GM23338 (cell line): ENCODE results near the gene EPHB2. TPM values are rescaled to one million over a fixed set of nuclear protein-coding genes. Genes with fewer than 3 reads are reported as not detected.

Source experiments
- ATAC-seq: fragments of 200-7000 bp; cut with Tn5 transposase; 3 replicates; pipeline ENCODE4 v1.9.1; 2020
- DNase-seq: peaks from one replicate; pipeline ENCODE4 v3.0.0-alpha.2; 2015; ENCODE audit warnings: low spot score
- H2AFZ ChIP-seq: fragments of 200-600 bp; sonication (generic); 2 replicates; pipeline ENCODE4 v1.8.0; 2016; ENCODE audit warnings: antibody characterized with exemption, mild to moderate bottlenecking, moderate library complexity
- H3F3A ChIP-seq: fragments of 200-600 bp; sonication (generic); replicated peaks from 2 replicates; pipeline ENCODE4 v1.8.0; 2017; ENCODE audit warnings: antibody characterized with exemption, mixed run types, low read depth
- H3K27ac ChIP-seq: fragments of 200-600 bp; sonication (generic); 2 replicates; pipeline ENCODE4 v1.6.1; 2016; ENCODE audit warnings: low read depth
- H3K27me3 ChIP-seq: fragments of 200-600 bp; sonication (generic); 2 replicates; pipeline ENCODE4 v1.8.0; 2016; ENCODE audit warnings: mild to moderate bottlenecking, mixed run types, moderate library complexity; ENCODE audit not compliant: insufficient read depth
- H3K36me3 ChIP-seq: fragments of 200-600 bp; sonication (generic); 2 replicates; pipeline ENCODE4 v1.8.0; 2016; ENCODE audit warnings: mild to moderate bottlenecking; ENCODE audit not compliant: insufficient read depth
- H3K4me1 ChIP-seq: fragments of 200-600 bp; sonication (generic); 2 replicates; pipeline ENCODE4 v1.8.0; 2016; ENCODE audit warnings: mild to moderate bottlenecking, moderate library complexity; ENCODE audit not compliant: insufficient read depth
- H3K4me2 ChIP-seq: fragments of 200-600 bp; sonication (generic); 2 replicates; pipeline ENCODE4 v1.7.1; 2017; ENCODE audit warnings: mixed run types
- H3K4me3 ChIP-seq: fragments of 200-600 bp; sonication (generic); 2 replicates; pipeline ENCODE4 v1.6.1; 2016; ENCODE audit warnings: mixed run types
- H3K79me2 ChIP-seq: fragments of 200-600 bp; sonication (generic); replicated peaks from 2 replicates; pipeline ENCODE4 v1.8.0; 2017; ENCODE audit warnings: mild to moderate bottlenecking; ENCODE audit not compliant: insufficient read depth
- H3K9me2 ChIP-seq: fragments of 200-600 bp; sonication (generic); 2 replicates; pipeline ENCODE4 v1.8.0; 2017; ENCODE audit not compliant: insufficient read depth
- H4K20me1 ChIP-seq: fragments of 200-600 bp; sonication (generic); replicated peaks from 2 replicates; pipeline ENCODE4 v1.8.0; 2017; ENCODE audit warnings: mild to moderate bottlenecking; ENCODE audit not compliant: insufficient read depth
- H3K27ac Mint-ChIP-seq: 2 replicates; pipeline ENCODE4 v1.8.0; 2020; ENCODE audit warnings: inconsistent platforms, mild to moderate bottlenecking, moderate library complexity, mixed read lengths
- H3K27me3 Mint-ChIP-seq: 3 replicates; pipeline ENCODE4 v1.8.0; 2022; ENCODE audit warnings: low read depth, mild to moderate bottlenecking, moderate library complexity, mixed read lengths, inconsistent platforms; ENCODE audit not compliant: insufficient read depth, poor library complexity
- H3K36me3 Mint-ChIP-seq: 3 replicates; pipeline ENCODE4 v1.8.0; 2021; ENCODE audit warnings: low read depth, mild to moderate bottlenecking, inconsistent platforms, moderate library complexity, mixed read lengths
- H3K4me1 Mint-ChIP-seq: 3 replicates; pipeline ENCODE4 v1.8.0; 2020; ENCODE audit warnings: mild to moderate bottlenecking, inconsistent platforms, mixed read lengths
- H3K4me3 Mint-ChIP-seq: 3 replicates; pipeline ENCODE4 v1.8.0; 2021; ENCODE audit warnings: moderate library complexity, mild to moderate bottlenecking, inconsistent platforms, mixed read lengths
- H3K9me3 Mint-ChIP-seq: 3 replicates; pipeline ENCODE4 v1.8.0; 2020; ENCODE audit warnings: moderate library complexity, mild to moderate bottlenecking, inconsistent platforms, mixed read lengths
- EZH2phosphoT487 ChIP-seq: fragments of 200-600 bp; sonication (generic); IDR thresholded peaks from one replicate; pipeline ENCODE4 v1.8.1; 2018; ENCODE audit warnings: antibody characterized with exemption; ENCODE audit not compliant: unreplicated experiment
- NANOG ChIP-seq: IDR thresholded peaks from 2 replicates; pipeline ENCODE4 v1.6.1; 2016; ENCODE audit warnings: antibody characterized with exemption, borderline replicate concordance
- POLR2AphosphoS5 ChIP-seq: IDR thresholded peaks from 2 replicates; pipeline ENCODE4 v1.6.1; 2016; ENCODE audit warnings: antibody characterized with exemption, low read depth
- ZNF331 ChIP-seq: fragments of 250-450 bp; sonication (Bioruptor Pico); IDR thresholded peaks from 2 replicates; pipeline ENCODE4 v1.5.0; 2020; ENCODE audit warnings: low read depth, mild to moderate bottlenecking, moderate library complexity
- polyA plus RNA-seq: library from polyadenylated mRNA; unstranded; fragments of >200 nt; fragmentation: Nextera tagmentation; extraction: Ambion mirVana; gene quantifications from 2 replicates; pipeline ENCODE4 v1.2.1, GENCODE V29; 2016
- total RNA-seq: library from RNA; depleted of rRNA; stranded (reverse); fragments of >200 nt; shearing (Covaris generic); gene quantifications from 2 replicates; pipeline ENCODE4 v1.2.3, GENCODE V29; 2014
- TF ChIP-seq, protein P1 (sequence below): fragments of 250-450 bp; sonication (Bioruptor Pico); IDR thresholded peaks from 2 replicates; pipeline ENCODE4 v1.5.0; 2020; ENCODE audit warnings: mild to moderate bottlenecking, moderate library complexity
- TF ChIP-seq, protein P2 (sequence below): IDR thresholded peaks from one replicate; pipeline ENCODE4 v1.6.1; 2018; ENCODE audit warnings: antibody characterized with exemption; ENCODE audit not compliant: unreplicated experiment
- TF ChIP-seq, protein P3 (sequence below), 2 experiments: fragments of 200-600 bp in 1 of 2; sonication (generic) in 1 of 2; conservative IDR thresholded peaks; 2 replicates each; pipeline versions ENCODE4 v1.5.1 to v1.6.1; 2016 to 2017; ENCODE audit warnings: antibody characterized with exemption in 2 of 2, low read depth in 2 of 2, mild to moderate bottlenecking in 2 of 2, moderate library complexity in 1 of 2
- TF ChIP-seq, protein P4 (sequence below): IDR thresholded peaks from 2 replicates; pipeline ENCODE4 v1.6.1; 2016; ENCODE audit warnings: antibody characterized with exemption

EPHB2 gene
- total and polyA plus RNA-seq, 2 experiments from 2014 or later: 4.1 to 20.1 TPM

DNA sequence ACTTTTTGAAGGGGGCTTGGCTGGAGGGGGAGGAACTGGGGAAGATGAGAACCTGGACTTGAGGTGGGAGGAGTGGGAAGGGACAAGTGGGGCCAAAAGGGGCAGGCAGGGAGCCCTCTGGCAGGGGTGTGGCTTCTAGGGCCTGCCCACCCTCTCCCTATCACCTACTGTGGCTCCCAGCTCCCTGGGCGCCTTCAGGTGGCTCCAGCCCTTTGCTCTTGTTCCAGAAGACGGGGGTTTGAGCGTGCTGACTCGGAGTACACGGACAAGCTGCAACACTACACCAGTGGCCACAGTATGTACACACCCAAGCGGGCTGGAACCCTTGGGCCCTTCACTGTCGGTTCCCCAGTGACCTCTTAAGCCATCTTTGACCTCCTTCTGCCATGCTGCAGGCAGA lies 185.5 kb downstream of the EPHB2 start:
- H3K4me1 Mint-ChIP-seq: no peaks in the 10 kb centered on the region
- H3K27me3 Mint-ChIP-seq: no peaks in the 10 kb centered on the region
- ATAC-seq: no peak
- no peak overlapping the region for H3K4me3 Mint-ChIP-seq
- H3K27ac Mint-ChIP-seq: no peak overlapping the region
- Histone ChIP-seq H3F3A (no peaks in the 10 kb centered on the region), H3K4me3 (no peak overlapping the region), H3K4me2 (no peak overlapping the region), H3K27me3 (no peaks in the 10 kb centered on the region), H4K20me1 (no peaks in the 10 kb centered on the region; the same call in 1 of the 2 replicates), H3K27ac (no peak overlapping the region), H3K79me2 (no peaks in the 10 kb centered on the region), H3K9me2 (no peaks in the 10 kb centered on the region), H3K36me3 (no peaks in the 10 kb centered on the region), H2AFZ (no peak overlapping the region), H3K4me1 (no peaks in the 10 kb centered on the region)
- TF ChIP-seq, protein P1, sequence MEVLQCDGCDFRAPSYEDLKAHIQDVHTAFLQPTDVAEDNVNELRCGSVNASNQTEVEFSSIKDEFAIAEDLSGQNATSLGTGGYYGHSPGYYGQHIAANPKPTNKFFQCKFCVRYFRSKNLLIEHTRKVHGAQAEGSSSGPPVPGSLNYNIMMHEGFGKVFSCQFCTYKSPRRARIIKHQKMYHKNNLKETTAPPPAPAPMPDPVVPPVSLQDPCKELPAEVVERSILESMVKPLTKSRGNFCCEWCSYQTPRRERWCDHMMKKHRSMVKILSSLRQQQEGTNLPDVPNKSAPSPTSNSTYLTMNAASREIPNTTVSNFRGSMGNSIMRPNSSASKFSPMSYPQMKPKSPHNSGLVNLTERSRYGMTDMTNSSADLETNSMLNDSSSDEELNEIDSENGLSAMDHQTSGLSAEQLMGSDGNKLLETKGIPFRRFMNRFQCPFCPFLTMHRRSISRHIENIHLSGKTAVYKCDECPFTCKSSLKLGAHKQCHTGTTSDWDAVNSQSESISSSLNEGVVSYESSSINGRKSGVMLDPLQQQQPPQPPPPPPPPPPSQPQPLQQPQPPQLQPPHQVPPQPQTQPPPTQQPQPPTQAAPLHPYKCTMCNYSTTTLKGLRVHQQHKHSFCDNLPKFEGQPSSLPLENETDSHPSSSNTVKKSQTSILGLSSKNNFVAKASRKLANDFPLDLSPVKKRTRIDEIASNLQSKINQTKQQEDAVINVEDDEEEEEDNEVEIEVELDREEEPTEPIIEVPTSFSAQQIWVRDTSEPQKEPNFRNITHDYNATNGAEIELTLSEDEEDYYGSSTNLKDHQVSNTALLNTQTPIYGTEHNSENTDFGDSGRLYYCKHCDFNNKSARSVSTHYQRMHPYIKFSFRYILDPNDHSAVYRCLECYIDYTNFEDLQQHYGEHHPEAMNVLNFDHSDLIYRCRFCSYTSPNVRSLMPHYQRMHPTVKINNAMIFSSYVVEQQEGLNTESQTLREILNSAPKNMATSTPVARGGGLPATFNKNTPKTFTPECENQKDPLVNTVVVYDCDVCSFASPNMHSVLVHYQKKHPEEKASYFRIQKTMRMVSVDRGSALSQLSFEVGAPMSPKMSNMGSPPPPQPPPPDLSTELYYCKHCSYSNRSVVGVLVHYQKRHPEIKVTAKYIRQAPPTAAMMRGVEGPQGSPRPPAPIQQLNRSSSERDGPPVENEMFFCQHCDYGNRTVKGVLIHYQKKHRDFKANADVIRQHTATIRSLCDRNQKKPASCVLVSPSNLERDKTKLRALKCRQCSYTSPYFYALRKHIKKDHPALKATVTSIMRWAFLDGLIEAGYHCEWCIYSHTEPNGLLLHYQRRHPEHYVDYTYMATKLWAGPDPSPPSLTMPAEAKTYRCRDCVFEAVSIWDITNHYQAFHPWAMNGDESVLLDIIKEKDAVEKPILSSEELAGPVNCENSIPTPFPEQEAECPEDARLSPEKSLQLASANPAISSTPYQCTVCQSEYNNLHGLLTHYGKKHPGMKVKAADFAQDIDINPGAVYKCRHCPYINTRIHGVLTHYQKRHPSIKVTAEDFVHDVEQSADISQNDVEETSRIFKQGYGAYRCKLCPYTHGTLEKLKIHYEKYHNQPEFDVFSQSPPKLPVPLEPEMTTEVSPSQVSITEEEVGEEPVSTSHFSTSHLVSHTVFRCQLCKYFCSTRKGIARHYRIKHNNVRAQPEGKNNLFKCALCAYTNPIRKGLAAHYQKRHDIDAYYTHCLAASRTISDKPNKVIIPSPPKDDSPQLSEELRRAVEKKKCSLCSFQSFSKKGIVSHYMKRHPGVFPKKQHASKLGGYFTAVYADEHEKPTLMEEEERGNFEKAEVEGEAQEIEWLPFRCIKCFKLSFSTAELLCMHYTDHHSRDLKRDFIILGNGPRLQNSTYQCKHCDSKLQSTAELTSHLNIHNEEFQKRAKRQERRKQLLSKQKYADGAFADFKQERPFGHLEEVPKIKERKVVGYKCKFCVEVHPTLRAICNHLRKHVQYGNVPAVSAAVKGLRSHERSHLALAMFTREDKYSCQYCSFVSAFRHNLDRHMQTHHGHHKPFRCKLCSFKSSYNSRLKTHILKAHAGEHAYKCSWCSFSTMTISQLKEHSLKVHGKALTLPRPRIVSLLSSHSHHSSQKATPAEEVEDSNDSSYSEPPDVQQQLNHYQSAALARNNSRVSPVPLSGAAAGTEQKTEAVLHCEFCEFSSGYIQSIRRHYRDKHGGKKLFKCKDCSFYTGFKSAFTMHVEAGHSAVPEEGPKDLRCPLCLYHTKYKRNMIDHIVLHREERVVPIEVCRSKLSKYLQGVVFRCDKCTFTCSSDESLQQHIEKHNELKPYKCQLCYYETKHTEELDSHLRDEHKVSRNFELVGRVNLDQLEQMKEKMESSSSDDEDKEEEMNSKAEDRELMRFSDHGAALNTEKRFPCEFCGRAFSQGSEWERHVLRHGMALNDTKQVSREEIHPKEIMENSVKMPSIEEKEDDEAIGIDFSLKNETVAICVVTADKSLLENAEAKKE (CRISPR knock-in tag): no peak
- TF ChIP-seq, protein P2, sequence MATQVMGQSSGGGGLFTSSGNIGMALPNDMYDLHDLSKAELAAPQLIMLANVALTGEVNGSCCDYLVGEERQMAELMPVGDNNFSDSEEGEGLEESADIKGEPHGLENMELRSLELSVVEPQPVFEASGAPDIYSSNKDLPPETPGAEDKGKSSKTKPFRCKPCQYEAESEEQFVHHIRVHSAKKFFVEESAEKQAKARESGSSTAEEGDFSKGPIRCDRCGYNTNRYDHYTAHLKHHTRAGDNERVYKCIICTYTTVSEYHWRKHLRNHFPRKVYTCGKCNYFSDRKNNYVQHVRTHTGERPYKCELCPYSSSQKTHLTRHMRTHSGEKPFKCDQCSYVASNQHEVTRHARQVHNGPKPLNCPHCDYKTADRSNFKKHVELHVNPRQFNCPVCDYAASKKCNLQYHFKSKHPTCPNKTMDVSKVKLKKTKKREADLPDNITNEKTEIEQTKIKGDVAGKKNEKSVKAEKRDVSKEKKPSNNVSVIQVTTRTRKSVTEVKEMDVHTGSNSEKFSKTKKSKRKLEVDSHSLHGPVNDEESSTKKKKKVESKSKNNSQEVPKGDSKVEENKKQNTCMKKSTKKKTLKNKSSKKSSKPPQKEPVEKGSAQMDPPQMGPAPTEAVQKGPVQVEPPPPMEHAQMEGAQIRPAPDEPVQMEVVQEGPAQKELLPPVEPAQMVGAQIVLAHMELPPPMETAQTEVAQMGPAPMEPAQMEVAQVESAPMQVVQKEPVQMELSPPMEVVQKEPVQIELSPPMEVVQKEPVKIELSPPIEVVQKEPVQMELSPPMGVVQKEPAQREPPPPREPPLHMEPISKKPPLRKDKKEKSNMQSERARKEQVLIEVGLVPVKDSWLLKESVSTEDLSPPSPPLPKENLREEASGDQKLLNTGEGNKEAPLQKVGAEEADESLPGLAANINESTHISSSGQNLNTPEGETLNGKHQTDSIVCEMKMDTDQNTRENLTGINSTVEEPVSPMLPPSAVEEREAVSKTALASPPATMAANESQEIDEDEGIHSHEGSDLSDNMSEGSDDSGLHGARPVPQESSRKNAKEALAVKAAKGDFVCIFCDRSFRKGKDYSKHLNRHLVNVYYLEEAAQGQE: no peak
- TF ChIP-seq, protein P3, sequence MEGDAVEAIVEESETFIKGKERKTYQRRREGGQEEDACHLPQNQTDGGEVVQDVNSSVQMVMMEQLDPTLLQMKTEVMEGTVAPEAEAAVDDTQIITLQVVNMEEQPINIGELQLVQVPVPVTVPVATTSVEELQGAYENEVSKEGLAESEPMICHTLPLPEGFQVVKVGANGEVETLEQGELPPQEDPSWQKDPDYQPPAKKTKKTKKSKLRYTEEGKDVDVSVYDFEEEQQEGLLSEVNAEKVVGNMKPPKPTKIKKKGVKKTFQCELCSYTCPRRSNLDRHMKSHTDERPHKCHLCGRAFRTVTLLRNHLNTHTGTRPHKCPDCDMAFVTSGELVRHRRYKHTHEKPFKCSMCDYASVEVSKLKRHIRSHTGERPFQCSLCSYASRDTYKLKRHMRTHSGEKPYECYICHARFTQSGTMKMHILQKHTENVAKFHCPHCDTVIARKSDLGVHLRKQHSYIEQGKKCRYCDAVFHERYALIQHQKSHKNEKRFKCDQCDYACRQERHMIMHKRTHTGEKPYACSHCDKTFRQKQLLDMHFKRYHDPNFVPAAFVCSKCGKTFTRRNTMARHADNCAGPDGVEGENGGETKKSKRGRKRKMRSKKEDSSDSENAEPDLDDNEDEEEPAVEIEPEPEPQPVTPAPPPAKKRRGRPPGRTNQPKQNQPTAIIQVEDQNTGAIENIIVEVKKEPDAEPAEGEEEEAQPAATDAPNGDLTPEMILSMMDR (conservative IDR thresholded peaks at IDR 0.05; ENCODE audit: low read depth in 2 of 2): no peak
- no peak for TF ChIP-seq ZNF331 (CRISPR knock-in tag)
- no peak for TF ChIP-seq NANOG
- TF ChIP-seq, protein P4, sequence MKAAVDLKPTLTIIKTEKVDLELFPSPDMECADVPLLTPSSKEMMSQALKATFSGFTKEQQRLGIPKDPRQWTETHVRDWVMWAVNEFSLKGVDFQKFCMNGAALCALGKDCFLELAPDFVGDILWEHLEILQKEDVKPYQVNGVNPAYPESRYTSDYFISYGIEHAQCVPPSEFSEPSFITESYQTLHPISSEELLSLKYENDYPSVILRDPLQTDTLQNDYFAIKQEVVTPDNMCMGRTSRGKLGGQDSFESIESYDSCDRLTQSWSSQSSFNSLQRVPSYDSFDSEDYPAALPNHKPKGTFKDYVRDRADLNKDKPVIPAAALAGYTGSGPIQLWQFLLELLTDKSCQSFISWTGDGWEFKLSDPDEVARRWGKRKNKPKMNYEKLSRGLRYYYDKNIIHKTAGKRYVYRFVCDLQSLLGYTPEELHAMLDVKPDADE: no peak
- TF ChIP-seq EZH2phosphoT487: no peak
- TF ChIP-seq POLR2AphosphoS5: no peak
- H3K36me3 Mint-ChIP-seq: no peaks in the 10 kb centered on the region
- DNase-seq: no peak
- no peaks in the 10 kb centered on the region for H3K9me3 Mint-ChIP-seq
